Activated T-cell treated with anti-CD3 and anti-CD28 coated beads for 4 hours (primary cell): ENCODE results near the gene SIGLEC8.
"Not testable (repeated sequence)": the region's sequence is repeated elsewhere in the genome, so short reads cannot be mapped to it uniquely, and the experiment has no call there.

Experiments
- DNase-seq: peaks from one replicate; pipeline ENCODE4 v3.0.0-alpha.2; 2020

SIGLEC8 gene

GRCh38 chr19:51472607-51473006, 14.4 kb upstream of the SIGLEC8 start:
- DNase-seq: no peak

GRCh38 chr19:51471527-51471926, 13.3 kb upstream of the SIGLEC8 start:
- no peak for DNase-seq

GRCh38 chr19:51470966-51471365, 12.7 kb upstream of the SIGLEC8 start:
- no peak for DNase-seq

- DNase-seq: no peak
Measured at GRCh38 chr19:51469629-51470028, 11.4 kb upstream of the SIGLEC8 start.

GRCh38 chr19:51469162-51469561, 10.9 kb upstream of the SIGLEC8 start:
- no peak for DNase-seq

GRCh38 chr19:51468545-51468920, 10.3 kb upstream of the SIGLEC8 start:
- DNase-seq: no peak

GRCh38 chr19:51467864-51468544, 9.8 kb upstream of the SIGLEC8 start:
- DNase-seq: no peak

GRCh38 chr19:51466723-51467122, 8.5 kb upstream of the SIGLEC8 start:
- no peak for DNase-seq

- DNase-seq: not testable (repeated sequence)
Measured at GRCh38 chr19:51463976-51464581, 5.8 kb upstream of the SIGLEC8 start.

GRCh38 chr19:51462681-51463080, 4.4 kb upstream of the SIGLEC8 start:
- no peak for DNase-seq

- no peak for DNase-seq
Measured at GRCh38 chr19:51462276-51462675, 4.0 kb upstream of the SIGLEC8 start.

- DNase-seq: no peak
Measured at GRCh38 chr19:51461723-51462161, 3.5 kb upstream of the SIGLEC8 start.

GRCh38 chr19:51460164-51460992, 2.1 kb upstream of the SIGLEC8 start:
- no peak for DNase-seq

- DNase-seq: no peak
Measured at GRCh38 chr19:51458899-51459505, 748 bp upstream of the SIGLEC8 start.

GRCh38 chr19:51457351-51458013, 772 bp downstream of the SIGLEC8 start:
- DNase-seq: no peak

GRCh38 chr19:51456541-51457290, 1.5 kb downstream of the SIGLEC8 start:
- DNase-seq: no peak

GRCh38 chr19:51450730-51451307, 7.4 kb downstream of the SIGLEC8 start:
- peak; percentile 41 for DNase-seq

- DNase-seq: peak; percentile 36
Measured at GRCh38 chr19:51448411-51449016, 9.7 kb downstream of the SIGLEC8 start.

- no peak for DNase-seq
Measured at GRCh38 chr19:51448011-51448410, 10.2 kb downstream of the SIGLEC8 start.

- not testable (repeated sequence) for DNase-seq
Measured at GRCh38 chr19:51447510-51447909, 10.7 kb downstream of the SIGLEC8 start.
